ACHN (cell line): ENCODE data around the gene AGAP1.

ENCODE experiments used
- DNase-seq: peaks from one replicate; pipeline ENCODE4 v3.0.0-alpha.2; 2015
- in situ Hi-C: cut with HindIII; loops from 2 replicates; pipeline ENCODE4 v1.10.0; 2017; ENCODE audit warnings: low sequenced_read_pairs, low pct_ligation_motif_present, low pct_unique_long_range_greater_than_20kb

The AGAP1 gene

GRCh38 chr2:235810252-235810651 lies 316.4 kb downstream of the AGAP1 start:
- no peak for DNase-seq
- in situ Hi-C loops = no loop called here

DNA sequence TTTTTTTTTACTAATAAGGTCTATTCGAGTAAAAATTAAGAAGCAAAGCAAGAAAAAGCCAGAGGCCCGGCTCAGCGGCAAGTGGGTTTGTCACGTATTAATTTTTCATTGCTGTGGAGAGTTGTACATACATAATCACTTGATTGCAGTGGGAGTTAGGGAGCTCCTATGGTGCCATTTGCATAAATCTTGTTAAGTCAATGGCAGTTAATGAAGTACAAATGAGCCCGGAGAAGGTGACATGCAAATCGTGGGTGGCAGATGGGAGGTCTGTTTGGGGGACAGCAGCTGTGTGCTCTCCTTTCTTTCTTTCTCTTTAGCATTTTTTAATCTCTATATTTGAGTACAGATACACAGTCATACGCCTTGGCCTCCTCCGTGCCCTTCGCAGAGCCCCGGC lies 317.0 kb downstream of the AGAP1 start:
- no peak for DNase-seq
- in situ Hi-C loops = no loop called here

DNA sequence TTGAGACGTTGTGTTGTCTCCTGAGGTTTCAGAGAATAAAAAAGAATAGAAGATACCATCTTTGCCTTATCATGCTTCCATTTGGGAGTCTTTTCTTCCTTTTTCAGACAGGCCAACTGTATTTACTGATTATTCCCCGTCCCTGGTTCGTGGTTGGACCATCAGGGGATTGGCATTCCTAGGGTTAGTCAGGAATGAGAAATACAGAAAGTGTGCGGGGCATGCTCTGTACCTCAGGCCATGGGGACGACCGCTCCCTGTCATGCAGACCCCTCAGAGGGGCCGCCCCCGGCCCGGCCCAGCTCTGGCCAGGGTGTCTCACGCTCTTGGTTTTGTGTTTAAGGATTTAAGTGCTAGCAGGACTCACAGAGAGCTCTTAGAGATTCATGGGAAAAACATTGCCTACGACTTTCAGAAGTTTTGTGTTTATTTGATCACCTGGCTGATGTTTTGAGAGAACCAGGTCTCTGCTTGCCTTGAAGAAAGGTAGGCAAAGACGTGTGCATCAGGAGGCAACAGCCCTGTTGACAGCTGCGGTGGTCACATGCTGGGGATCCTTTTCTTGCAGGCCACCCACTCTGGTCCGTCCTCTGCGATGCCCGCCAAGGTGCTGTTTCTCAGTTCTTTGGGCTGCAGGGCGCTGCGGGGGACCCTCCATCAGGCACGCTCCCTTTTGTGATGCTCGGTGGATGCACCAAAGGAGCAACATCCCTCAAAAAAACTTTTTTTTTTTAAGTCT lies 317.8 kb downstream of the AGAP1 start:
- no peak for DNase-seq
- in situ Hi-C loops = no loop called here

DNA sequence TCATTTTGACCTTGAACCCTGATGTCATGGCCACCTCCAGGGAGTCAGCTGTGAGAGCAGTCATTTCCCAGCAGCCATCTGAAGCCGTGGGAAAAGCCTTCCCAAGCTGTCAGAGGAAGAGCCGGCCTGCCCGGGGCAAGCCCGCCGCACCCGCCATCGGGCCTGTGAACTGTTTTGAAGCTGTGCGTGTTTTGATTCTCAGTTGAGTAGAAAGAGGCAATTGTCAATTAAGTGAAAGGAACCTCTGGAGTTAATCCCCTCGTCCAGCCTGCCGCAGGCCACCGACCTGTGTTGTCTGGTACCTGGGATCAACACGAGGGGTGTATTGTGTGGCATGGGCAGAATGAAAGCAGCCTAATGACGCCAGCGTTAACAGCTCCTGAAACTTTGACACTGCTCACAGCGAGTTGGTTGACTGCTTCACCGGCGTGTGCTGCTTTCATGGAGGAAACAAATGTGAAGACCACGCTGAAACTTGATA lies 318.4 kb downstream of the AGAP1 start:
- no peak for DNase-seq
- in situ Hi-C loops = no loop called here

- in situ Hi-C loops = no loop called here
- DNase-seq = no peak
Measured at GRCh38 chr2:235813398-235813797, 319.6 kb downstream of the AGAP1 start.

DNA sequence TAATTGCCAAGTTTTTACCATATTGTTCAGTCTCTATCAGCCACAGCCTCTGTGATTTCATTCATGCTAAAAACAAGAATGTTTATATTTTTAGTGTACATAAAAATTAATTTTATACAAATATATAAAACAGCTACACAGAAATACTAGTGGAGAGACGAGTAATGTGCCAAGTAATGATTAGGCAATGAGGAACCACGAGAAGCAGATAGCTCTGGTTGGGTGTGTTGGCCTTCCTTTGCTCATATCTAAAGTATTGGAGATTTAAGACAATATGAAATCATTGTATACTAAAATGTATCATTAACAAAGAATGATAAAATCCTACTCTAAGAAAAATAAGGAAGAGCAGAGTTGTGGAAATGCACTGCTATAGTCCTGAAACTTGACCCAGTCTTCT lies 326.7 kb downstream of the AGAP1 start:
- in situ Hi-C loops = no loop called here
- DNase-seq = no peak

DNA sequence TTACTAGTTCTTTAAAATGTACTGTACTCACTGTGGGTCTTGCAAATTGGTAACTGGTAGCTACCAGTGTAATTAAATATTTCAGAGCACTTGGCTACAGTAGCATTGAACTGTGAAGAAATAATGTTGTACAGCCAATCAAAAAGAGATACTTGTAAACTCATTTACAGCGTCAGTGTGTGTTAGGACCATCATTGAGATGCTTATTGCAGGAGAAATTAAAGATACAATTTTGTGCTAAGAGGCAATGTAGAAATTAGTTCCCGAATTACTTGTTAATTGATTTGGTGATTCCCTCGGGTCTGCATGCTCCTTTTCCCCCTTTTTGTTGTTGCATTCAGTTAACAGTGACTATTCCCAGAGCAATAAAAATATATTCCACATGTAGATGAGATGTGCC lies 330.5 kb downstream of the AGAP1 start:
- in situ Hi-C loops = no loop called here
- DNase-seq = no peak

DNA sequence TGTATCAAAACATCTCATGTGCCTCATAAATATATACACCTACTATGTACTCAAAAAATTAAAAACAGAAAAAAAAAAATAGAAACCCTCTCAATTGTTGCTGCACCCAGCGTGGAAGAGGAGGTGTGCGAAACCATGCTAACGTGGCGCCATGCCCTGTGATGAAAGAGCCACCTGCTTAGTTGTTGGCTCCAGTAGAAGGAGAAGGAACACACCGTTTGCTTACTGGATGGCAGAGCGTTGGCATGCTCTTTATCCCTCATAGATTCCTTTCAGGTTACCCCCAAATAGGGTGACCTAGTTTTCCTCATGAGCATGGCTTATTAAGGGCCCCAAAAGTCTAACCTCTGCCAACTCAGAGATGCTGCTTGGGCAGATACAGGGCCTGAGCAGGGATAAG lies 332.1 kb downstream of the AGAP1 start:
- in situ Hi-C loops = no loop called here
- DNase-seq = no peak

GRCh38 chr2:235826826-235827225 lies 333.0 kb downstream of the AGAP1 start:
- in situ Hi-C loops = no loop called here

DNA sequence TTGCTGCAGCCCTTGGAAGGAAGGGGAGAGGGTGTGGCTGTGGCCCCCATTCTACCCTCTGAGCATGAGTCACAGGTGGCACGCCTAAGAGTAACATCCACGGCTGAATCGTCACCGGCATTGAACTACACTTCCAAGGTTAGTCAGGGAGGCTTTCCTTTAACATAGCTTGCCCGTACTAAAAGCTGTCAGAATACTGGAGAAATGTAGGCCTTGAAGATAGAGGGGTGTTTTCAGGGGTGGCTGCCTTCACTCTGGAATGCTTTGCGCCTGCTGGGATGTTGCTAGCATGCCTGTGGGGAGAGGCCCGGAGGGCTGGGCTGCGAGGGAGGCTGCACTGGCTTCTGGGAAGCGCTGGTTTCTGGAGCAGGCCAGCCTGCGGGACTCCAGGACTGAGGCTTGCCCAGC lies 333.7 kb downstream of the AGAP1 start:
- in situ Hi-C loops = no loop called here
- peak; percentile 28 for DNase-seq

More at GRCh38 chr2:235826826-235827225, 333.0 kb downstream of the AGAP1 start:
- DNase-seq = no peak

DNA sequence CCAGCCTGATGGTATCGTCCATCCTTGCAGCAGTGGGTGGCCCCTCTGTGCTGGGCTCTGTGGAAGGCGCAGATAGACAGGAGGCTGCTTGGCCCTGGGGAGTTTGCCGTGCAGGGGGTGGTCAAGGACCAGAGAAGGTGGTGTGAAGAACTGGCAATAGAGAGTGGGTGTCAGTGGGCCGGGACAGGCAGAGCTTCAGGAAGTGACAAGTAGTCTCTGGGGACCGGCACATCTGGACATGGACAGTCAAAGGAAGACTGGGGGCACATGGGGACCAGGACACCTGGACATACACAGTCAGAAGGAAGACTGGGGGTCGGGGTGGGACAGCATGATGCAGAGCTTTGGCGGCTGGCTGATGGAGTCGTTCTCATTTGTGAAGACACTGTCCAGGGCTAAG lies 335.9 kb downstream of the AGAP1 start:
- in situ Hi-C loops = no loop called here
- no peak for DNase-seq

GRCh38 chr2:235831755-235832154 lies 337.9 kb downstream of the AGAP1 start:
- in situ Hi-C loops = no loop called here
- DNase-seq = no peak

DNA sequence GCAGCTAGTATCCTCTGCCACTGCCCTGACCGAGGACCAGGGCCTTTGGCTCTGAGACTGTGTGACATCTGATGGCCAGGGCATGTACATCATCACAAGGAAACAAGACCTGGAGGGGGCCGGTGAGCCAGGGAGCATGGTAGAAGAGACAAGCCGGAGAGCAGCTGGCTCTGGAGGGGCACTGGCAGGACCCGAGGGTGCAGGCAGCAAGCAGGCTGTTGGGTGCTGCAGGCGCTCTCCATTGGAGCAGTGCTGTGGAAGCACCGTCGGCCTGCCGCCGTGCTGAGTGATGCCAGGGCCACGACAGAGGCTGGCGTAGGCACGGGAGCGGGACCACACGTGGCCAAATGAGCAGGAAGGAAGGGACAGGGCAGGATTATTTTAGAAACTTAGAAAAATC lies 339.1 kb downstream of the AGAP1 start:
- in situ Hi-C loops = no loop called here
- no peak for DNase-seq

DNA sequence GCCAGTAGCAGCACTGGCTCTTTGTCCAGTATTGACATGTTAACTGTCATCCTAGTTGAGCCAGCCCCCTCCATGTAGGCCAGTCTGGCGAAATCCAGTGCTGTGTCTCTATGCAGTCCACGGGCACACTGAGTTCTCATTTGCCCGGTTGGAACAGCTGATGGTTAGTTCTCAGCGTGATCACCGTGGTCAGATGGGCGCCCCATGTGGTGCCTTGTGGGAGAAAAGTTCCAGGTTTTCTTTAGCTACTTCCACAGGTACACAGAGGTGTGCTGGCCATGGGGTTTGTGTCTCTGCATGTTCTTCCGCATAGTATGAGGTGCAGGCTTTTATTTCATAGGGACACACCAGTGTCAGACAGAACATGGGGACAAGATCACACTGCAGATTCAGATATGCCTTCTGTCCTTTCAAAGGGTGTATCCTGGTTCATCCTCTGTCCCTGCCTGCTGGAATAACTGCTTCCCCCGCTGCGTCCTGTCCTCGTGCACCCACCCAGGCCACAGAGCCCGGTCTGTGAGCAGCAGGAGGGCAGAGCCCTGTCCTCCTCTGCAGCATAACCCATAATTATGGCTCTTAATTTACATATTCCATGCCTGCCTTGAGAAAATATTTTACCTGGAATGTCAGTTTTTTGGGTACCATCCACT lies 340.3 kb downstream of the AGAP1 start:
- DNase-seq = no peak
- in situ Hi-C loops = no loop called here

DNA sequence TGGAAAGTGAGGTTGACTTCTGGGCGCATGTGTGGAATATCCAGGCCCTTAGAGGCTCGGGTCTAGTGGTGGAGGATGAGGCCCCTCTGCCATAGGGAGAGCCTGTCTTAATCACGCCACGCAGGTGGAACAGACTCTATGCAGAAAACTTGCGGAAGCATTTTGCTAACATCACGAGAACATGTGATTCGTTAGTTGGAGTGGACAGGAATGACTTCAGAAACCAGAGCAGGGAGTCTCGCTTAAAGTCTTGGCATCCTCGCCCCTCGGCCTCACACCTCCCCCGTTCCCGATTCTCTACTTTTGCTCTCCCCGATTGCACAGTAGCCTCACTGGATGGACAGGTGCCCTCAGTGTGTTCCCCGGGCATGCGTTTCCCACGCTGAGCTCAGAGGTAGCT lies 340.9 kb downstream of the AGAP1 start:
- in situ Hi-C loops = no loop called here
- DNase-seq = no peak

DNA sequence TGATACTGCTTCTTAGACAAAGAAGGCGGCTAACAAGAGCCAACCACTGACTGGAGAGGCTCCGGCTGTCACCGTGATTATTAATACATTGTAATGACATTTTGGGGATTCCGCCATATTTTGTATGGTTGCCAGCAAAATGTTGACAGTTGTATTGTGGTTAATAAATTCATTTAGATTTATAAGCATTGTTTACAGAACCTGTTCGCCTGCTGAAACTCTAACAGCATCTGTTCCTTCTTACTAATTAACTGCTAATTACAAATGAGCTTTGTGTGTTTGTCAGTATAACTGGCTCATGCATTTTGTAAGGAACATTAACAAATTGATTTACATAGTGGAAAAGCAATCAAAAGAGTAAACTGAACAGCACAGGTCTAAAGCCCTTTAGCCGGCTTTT lies 342.0 kb downstream of the AGAP1 start:
- in situ Hi-C loops = no loop called here
- DNase-seq = no peak

- in situ Hi-C loops = no loop called here
- no peak for DNase-seq
Measured at GRCh38 chr2:235836491-235836911, 342.7 kb downstream of the AGAP1 start.

- in situ Hi-C loops = no loop called here
Measured at GRCh38 chr2:235839226-235839625, 345.4 kb downstream of the AGAP1 start.

GRCh38 chr2:235839974-235840373 lies 346.1 kb downstream of the AGAP1 start:
- no peak for DNase-seq
- in situ Hi-C loops = no loop called here

More at GRCh38 chr2:235839226-235839625, 345.4 kb downstream of the AGAP1 start:
- DNase-seq = no peak

DNA sequence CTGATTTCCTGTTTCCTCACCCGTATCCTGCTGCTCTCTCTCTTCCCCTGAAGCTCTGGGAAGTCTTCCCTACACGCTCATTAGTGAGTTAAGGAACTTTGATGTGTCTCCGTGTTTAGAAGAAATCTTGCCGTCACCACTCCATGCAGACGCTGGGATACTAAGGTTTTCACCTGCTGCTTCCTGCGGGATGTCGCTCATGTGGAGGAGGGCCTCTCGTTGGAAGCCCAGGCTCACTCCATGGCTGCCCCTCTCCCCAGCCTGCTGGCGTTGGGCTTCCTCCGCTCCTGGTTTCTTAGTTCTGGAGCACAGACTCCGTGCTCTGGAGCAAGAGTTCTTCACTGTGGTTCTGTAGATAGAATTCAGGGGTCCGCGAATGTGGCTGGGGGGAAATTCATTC lies 348.0 kb downstream of the AGAP1 start:
- in situ Hi-C loops = no loop called here
- no peak for DNase-seq
